Kidney (tissue), 14 donors: ENCODE data around the gene SLC6A3. TPM values are rescaled to one million over a fixed set of nuclear protein-coding genes. Genes with fewer than 3 reads are reported as not detected.
"Not testable (repeated sequence)": the region's sequence is repeated elsewhere in the genome, so short reads cannot be mapped to it uniquely, and the experiment has no call there.

Experiments
- DNase-seq, 5 donors: peaks; one replicate each; pipeline ENCODE4 v3.0.0-alpha.2; 2013 to 2020
- FAIRE-seq: peaks from 2 replicates; lab custom pipeline; 2012; peaks lifted over from hg19 to GRCh38; lab: Jason Lieb, UNC
- H3K27ac ChIP-seq, 2 donors: one replicate each; pipeline ENCODE4 v1.7.0; 2013; ENCODE audit warnings: low read depth in 2 of 2, low read length in 2 of 2, inconsistent platforms in 1 of 2
- H3K27me3 ChIP-seq: one replicate; pipeline ENCODE4 v1.7.1; 2013; ENCODE audit warnings: low read length, inconsistent platforms; ENCODE audit not compliant: control insufficient read depth, insufficient read depth
- H3K36me3 ChIP-seq, 3 donors: one replicate each; pipeline versions ENCODE4 v1.7.0 to v1.7.1; 2013; ENCODE audit warnings: low read length in 3 of 3, control low read depth in 1 of 3, inconsistent platforms in 1 of 3; ENCODE audit not compliant: insufficient read depth in 3 of 3, control insufficient read depth in 2 of 3
- H3K4me1 ChIP-seq, 3 donors: one replicate each; pipeline versions ENCODE4 v1.7.0 to v1.7.1; 2013; ENCODE audit warnings: low read length in 3 of 3, inconsistent platforms in 1 of 3, low read depth in 1 of 3; ENCODE audit not compliant: control insufficient read depth in 2 of 3, insufficient read depth in 2 of 3
- H3K4me3 ChIP-seq, 3 donors: one replicate each; pipeline versions ENCODE4 v1.7.0 to v1.8.1; 2013; ENCODE audit warnings: low read length in 3 of 3, control low read depth in 1 of 3, inconsistent platforms in 1 of 3
- H3K9ac ChIP-seq, 3 donors: one replicate each; pipeline versions ENCODE4 v1.7.0 to v1.7.1; 2013; ENCODE audit warnings: low read length in 3 of 3, control low read depth in 1 of 3, inconsistent platforms in 1 of 3
- H3K9me3 ChIP-seq, 3 donors: one replicate each; pipeline versions ENCODE4 v1.7.0 to v1.7.1; 2013; ENCODE audit warnings: low read length in 3 of 3, control low read depth in 1 of 3, inconsistent platforms in 1 of 3; ENCODE audit not compliant: control insufficient read depth in 2 of 3, insufficient read depth in 1 of 3
- intact Hi-C: fragments of 100-400 bp; cut with DNase I; formaldehyde crosslinking; loops from one replicate; pipeline ENCODE4 v1.11.1; 2022
- polyA plus RNA-seq: library from polyadenylated mRNA; stranded (reverse); fragments of 350-450 nt; fragmentation: Illumina TruSeq; extraction: RNeasy Lipid Tissue Mini Kit (QIAGEN cat#74804); gene quantifications from one replicate; pipeline ENCODE4 v1.2.3, GENCODE V29; 2014; ENCODE audit warnings: low read depth, low replicate concordance; ENCODE audit not compliant: insufficient read depth
- total RNA-seq: library from RNA; stranded (reverse); fragmentation: NEBNext Ultra II Directional; extraction: Animal tissue kit (Norgen Biotek cat#: 25700); gene quantifications from one replicate; pipeline ENCODE4 v1.2.1, GENCODE V29; 2021
- TF ChIP-seq, protein P1 (sequence below): IDR thresholded peaks from 3 replicates; pipeline ENCODE4 v1.5.1; 2012; ENCODE audit warnings: mild to moderate bottlenecking, moderate library complexity, borderline replicate concordance; ENCODE audit not compliant: insufficient read depth; ENCODE audit errors: extremely low read depth
- donor health status: control.
- donor health status: control.
- donor health status: control.
- donor health status: control.
- donor health status: control.
- donor health status: DM: yes; HTN: yes; CAD: no.
- donor health status: Normal renal cell carcinoma (clear cell type).

Gene SLC6A3
- total and polyA plus RNA-seq, 2 donors from 2014 or later: 0.09 to 0.54 TPM

GRCh38 chr5:1476181-1476966 is 31.1 kb upstream of the SLC6A3 start:
- Histone ChIP-seq H3K9me3 (no peaks in the 10 kb centered on the region), H3K4me3 (no peak overlapping the region), H3K27ac (peak overlapping the region in 1 of 2 donors; percentile 28), H3K36me3 (peaks cover 0 to 3% (median 0%) of the 10 kb centered on the region in 3 donors), H3K27me3 (no peaks in the 10 kb centered on the region), H3K4me1 (no peaks in the 10 kb centered on the region), H3K9ac (no peak overlapping the region)
- intact Hi-C loops: no loop called here
- FAIRE-seq: no peak
- TF ChIP-seq, protein P1, sequence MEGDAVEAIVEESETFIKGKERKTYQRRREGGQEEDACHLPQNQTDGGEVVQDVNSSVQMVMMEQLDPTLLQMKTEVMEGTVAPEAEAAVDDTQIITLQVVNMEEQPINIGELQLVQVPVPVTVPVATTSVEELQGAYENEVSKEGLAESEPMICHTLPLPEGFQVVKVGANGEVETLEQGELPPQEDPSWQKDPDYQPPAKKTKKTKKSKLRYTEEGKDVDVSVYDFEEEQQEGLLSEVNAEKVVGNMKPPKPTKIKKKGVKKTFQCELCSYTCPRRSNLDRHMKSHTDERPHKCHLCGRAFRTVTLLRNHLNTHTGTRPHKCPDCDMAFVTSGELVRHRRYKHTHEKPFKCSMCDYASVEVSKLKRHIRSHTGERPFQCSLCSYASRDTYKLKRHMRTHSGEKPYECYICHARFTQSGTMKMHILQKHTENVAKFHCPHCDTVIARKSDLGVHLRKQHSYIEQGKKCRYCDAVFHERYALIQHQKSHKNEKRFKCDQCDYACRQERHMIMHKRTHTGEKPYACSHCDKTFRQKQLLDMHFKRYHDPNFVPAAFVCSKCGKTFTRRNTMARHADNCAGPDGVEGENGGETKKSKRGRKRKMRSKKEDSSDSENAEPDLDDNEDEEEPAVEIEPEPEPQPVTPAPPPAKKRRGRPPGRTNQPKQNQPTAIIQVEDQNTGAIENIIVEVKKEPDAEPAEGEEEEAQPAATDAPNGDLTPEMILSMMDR: no peak
- peak in 3 of 5 donors; percentile 22 to 71 (median 35) for DNase-seq

DNA sequence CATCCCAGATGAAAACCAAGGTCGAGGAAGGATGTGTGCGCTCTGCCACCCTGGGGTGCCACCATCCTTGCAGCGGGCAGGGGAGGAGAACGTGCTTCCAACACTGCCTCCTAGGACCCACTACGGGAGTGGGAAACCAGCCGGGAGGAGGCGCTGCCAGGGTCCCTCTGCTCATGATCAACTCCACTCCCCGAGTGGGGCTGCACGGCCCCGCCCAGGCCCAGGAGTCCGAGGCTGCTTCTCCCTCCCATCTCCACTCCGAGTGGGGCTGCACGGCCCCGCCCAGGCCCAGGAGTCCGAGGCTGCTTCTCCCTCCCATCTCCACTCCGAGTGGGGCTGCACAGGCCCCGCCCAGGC is 30.3 kb upstream of the SLC6A3 start:
- H3K4me3 ChIP-seq, intact Hi-C loops, H3K9me3 ChIP-seq, H3K4me1 ChIP-seq, H3K9ac ChIP-seq, H3K27me3 ChIP-seq, H3K36me3 ChIP-seq, H3K27ac ChIP-seq, FAIRE-seq: not testable (repeated sequence)
- DNase-seq: peak in 1 of 5 donors; percentile 49

DNA sequence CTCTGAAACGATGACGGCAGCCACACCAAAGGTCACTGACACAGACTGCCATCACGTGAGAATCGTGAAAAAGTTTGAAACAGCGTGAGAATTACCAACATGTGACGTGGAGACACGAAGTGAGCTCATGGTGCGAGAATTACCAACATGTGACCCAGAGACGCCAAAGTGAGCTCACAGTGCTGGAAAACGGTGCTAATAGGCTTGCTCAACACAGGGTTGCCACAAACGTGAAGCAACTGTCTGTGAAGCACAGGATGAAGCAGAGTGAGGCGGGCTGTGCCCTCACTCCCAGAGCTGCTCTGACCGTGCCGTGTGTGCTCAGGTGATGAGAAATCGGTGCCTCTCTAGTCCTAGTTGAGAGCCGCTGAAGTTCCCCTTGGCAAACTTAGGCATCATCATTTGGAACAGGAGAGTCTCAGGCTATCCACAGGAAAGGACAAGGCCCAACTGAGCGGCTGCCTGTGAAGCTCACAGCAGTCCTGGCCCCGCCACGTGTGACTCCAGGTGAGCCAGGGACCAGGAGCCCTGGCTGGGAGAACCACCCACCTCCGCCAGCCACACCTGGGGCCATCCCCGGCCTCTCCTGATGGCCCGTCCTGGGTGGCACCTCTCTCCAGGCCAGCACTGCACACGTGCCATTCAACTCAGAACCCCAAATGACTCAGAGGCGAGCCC is 29.8 kb upstream of the SLC6A3 start:
- FAIRE-seq: no peak
- peaks cover 0 to 3% (median 0%) of the 10 kb centered on the region in 3 donors for H3K36me3 ChIP-seq
- H3K27ac ChIP-seq: no peak overlapping the region

More for the DNA sequence above, 29.8 kb upstream of the SLC6A3 start:
- TF ChIP-seq, protein P1: no peak
- intact Hi-C loops: no loop called here
- Histone ChIP-seq H3K9ac (no peak overlapping the region), H3K9me3 (no peaks in the 10 kb centered on the region), H3K4me3 (no peak overlapping the region), H3K4me1 (peaks cover 0 to 4% (median 0%) of the 10 kb centered on the region in 3 donors), H3K27me3 (no peaks in the 10 kb centered on the region)
- DNase-seq: peak in 1 of 5 donors; percentile 63
